HG02642 (cell line): ENCODE measurements around the gene RAE1.

Experiments
- ATAC-seq: cut with Tn5 transposase; IDR thresholded peaks from one replicate; pipeline ENCODE4 v1.9.1; 2021; ENCODE audit warnings: mild to moderate bottlenecking; ENCODE audit not compliant: unreplicated experiment, poor library complexity

RAE1 gene

GRCh38 chr20:57351042-57351783 lies at the start of gene RAE1:
TSS of gene RAE1 (plus strand) at chr20:57351255. CDS start at chr20:57354039, 2,784 bp downstream.
- peak; percentile 86 for ATAC-seq

GRCh38 chr20:57306747-57307146 lies 44.3 kb upstream of the RAE1 start:
- ATAC-seq, result no peak

GRCh38 chr20:57308451-57309271 lies 42.4 kb upstream of the RAE1 start:
- ATAC-seq, result no peak

GRCh38 chr20:57309544-57310115 lies 41.4 kb upstream of the RAE1 start:
- no peak for ATAC-seq

GRCh38 chr20:57310821-57311514 lies 40.1 kb upstream of the RAE1 start:
- ATAC-seq, result no peak

- ATAC-seq, result no peak
These were observed 38.9 kb upstream of the RAE1 start for GRCh38 chr20:57312138-57312537.

- no peak for ATAC-seq
These were observed 37.8 kb upstream of the RAE1 start for GRCh38 chr20:57313230-57313629.

- no peak for ATAC-seq
These were observed 37.1 kb upstream of the RAE1 start for GRCh38 chr20:57313951-57314350.

GRCh38 chr20:57315083-57315975 lies 35.7 kb upstream of the RAE1 start:
- no peak for ATAC-seq

GRCh38 chr20:57315976-57316480 lies 35.0 kb upstream of the RAE1 start:
- ATAC-seq, result no peak

- ATAC-seq, result no peak
These were observed 34.3 kb upstream of the RAE1 start for GRCh38 chr20:57316795-57317201.

- no peak for ATAC-seq
These were observed 33.7 kb upstream of the RAE1 start for GRCh38 chr20:57317316-57317788.

GRCh38 chr20:57317789-57318371 lies 33.2 kb upstream of the RAE1 start:
- no peak for ATAC-seq

GRCh38 chr20:57319584-57319983 lies 31.5 kb upstream of the RAE1 start:
- ATAC-seq, result no peak

- ATAC-seq, result no peak
These were observed 30.7 kb upstream of the RAE1 start for GRCh38 chr20:57320358-57320757.

GRCh38 chr20:57321142-57321541 lies 29.9 kb upstream of the RAE1 start:
- no peak for ATAC-seq

- no peak for ATAC-seq
These were observed 28.6 kb upstream of the RAE1 start for GRCh38 chr20:57322476-57322875.

- ATAC-seq, result no peak
These were observed 28.0 kb upstream of the RAE1 start for GRCh38 chr20:57323034-57323433.
